Epithelial cell of esophagus (primary cell): ENCODE results near the gene WDR70.

ENCODE experiments used
- DNase-seq: peaks from one replicate; pipeline ENCODE4 v3.0.0; 2010; ENCODE audit warnings: low read depth
- H3K4me3 ChIP-seq: 2 replicates; pipeline ENCODE4 v1.5.1; 2011; ENCODE audit warnings: mild to moderate bottlenecking, low read length, control low read depth
- TF ChIP-seq, protein P1 (sequence below): IDR thresholded peaks from 2 replicates; pipeline ENCODE4 v1.5.1; 2011; ENCODE audit warnings: low read depth, mild to moderate bottlenecking, low read length, control low read depth, inconsistent platforms; ENCODE audit not compliant: insufficient read depth; ENCODE audit errors: missing control alignments

Gene WDR70

DNA sequence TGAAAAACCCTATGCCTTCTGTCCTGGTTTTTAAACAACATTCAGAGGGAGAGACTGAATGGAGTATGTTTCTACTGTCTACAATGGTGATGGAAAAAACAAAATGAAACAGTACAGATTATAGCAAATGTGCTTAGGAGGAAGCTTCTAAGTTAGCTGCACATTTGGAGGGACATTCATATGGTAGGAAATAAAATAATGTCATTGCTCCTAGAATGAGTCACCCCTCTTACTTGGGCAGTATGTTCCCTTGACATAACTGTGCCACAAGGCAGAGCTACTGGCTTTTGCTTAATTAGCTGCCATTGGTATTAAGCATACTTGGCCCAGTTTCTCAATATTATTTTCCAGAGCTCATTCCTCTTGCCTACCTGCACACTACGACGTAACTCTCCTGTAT, 331.8 kb downstream of the WDR70 start:
- DNase-seq, result no peak
- TF ChIP-seq, protein P1, sequence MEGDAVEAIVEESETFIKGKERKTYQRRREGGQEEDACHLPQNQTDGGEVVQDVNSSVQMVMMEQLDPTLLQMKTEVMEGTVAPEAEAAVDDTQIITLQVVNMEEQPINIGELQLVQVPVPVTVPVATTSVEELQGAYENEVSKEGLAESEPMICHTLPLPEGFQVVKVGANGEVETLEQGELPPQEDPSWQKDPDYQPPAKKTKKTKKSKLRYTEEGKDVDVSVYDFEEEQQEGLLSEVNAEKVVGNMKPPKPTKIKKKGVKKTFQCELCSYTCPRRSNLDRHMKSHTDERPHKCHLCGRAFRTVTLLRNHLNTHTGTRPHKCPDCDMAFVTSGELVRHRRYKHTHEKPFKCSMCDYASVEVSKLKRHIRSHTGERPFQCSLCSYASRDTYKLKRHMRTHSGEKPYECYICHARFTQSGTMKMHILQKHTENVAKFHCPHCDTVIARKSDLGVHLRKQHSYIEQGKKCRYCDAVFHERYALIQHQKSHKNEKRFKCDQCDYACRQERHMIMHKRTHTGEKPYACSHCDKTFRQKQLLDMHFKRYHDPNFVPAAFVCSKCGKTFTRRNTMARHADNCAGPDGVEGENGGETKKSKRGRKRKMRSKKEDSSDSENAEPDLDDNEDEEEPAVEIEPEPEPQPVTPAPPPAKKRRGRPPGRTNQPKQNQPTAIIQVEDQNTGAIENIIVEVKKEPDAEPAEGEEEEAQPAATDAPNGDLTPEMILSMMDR, result no peak
- no peak overlapping the region for H3K4me3 ChIP-seq

DNA sequence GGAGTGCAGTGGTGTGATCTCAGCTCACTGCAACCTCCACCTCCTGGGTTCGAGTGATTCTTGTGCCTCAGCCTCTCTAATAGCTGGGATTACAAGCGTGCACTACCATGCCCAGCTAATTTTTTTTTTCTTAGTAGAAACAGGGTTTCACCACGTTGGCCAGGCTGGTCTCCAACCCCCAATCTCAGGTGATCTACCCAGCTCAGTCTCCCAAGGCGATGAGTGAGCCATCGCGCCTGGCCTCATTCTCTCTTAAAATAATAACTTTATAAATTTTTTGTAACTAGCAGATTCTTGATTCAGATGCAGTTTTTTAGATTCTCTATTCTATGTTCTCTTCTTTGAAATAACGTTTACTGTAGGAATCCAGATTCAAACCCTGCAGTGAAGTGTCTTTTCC, 333.6 kb downstream of the WDR70 start:
- DNase-seq, result no peak

DNA sequence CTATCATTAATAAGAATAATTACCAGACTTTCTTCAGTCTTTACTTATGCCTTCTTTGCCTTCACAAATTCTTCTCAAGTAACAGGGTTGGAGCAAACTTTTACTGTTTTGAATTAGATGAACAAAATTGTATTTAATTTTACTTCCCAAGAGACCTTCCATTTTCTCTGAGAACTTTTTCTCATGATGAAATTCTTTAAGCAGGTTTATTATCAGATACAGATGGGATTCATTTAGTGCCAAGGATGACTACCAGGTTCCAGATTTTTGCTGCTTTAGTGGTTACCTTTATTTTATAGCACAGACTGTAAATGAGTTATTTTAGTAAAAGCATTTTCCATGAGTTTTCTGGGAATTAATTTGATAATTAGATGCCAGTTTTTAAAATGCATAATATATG, 335.6 kb downstream of the WDR70 start:
- no peak overlapping the region for H3K4me3 ChIP-seq
- TF ChIP-seq, protein P1, result no peak
- no peak for DNase-seq

More for the DNA sequence above, 333.6 kb downstream of the WDR70 start:
- TF ChIP-seq, protein P1, result no peak
- H3K4me3 ChIP-seq, result no peak overlapping the region

DNA sequence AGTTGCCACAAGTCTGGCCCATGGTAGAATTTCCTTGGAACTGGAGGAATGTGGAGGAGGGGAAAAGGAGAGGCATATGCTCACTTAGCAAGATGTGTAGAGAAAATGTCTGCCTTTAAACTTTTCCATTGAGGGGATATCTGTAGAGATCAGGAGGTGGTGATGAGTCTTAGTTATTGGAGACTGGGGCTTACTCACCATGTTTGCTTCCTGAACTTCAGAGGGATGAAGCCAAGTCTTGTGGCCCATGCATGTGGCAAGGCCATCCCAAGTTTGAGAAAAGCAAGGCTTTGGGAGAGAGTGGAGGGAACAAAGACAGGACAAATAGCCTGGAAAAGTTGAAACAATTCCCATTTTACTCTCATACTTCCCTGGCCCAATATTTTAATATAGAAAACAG, 336.2 kb downstream of the WDR70 start:
- TF ChIP-seq, protein P1, result no peak
- no peak overlapping the region for H3K4me3 ChIP-seq
- DNase-seq, result no peak

DNA sequence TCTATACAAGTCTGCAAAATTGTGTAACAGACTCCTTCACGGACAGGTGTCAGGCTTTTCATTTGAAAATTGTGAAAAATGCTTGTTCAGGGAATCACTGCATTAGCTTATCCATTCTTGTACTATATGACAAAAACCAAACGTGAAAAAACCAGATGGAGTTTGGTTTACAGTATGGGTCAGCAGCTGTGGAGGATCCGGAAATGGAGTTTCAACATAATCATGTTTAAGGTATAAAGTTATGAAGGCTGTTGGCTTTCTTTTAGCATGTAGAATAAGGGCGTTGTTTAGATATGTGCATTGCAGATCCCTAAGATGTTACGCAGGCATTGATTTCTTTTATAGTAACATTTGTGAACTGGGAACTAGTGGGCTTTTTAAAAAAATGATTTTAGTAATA, 336.9 kb downstream of the WDR70 start:
- no peak overlapping the region for H3K4me3 ChIP-seq

DNA sequence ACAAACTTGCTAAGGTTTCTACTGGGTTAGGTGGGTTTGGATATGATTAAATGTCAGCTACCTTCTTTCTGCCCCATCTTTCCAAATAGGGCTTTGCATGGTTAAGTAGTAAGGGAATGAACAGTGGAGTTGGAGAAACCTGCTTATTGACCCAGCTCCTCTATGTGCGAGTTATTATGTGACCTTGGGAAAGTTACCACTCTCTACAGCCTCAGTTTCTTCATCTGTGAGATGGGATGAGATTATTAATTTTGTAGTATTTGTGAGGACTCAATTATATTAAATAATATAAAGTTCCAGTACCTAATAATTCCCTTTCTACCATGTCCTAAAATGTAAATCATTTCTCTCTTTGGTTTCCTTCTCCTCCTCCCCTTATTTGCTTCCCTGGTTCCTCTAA, 337.3 kb downstream of the WDR70 start:
- TF ChIP-seq, protein P1, result no peak
- DNase-seq, result no peak
- no peak overlapping the region for H3K4me3 ChIP-seq

More for the DNA sequence above, 336.9 kb downstream of the WDR70 start:
- TF ChIP-seq, protein P1, result no peak
- no peak for DNase-seq

DNA sequence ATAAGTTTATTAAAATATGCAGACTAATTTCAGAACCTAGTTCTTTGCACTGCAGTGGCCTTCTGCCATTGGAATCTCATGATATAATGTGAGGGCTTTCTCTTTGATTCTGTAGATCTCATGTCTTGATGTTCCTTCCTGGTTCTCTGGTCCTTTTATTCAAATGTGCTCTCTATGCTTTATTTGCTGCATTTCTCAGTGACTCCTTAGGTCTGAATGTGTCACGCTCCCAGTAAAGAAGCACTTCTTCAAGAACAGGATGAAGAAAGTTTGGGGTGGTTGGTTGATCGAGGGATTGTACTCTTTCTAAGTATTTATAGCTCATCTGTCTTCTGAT, 338.1 kb downstream of the WDR70 start:
- no peak for DNase-seq
- TF ChIP-seq, protein P1, result no peak
- no peak overlapping the region for H3K4me3 ChIP-seq
